RWPE1 (cell line): ENCODE measurements around the gene SAAL1.
A peak's percentile ranks its signal among the peaks of the same experiment; 100 is the strongest.
"Not testable (repeated sequence)": the region's sequence is repeated elsewhere in the genome, so short reads cannot be mapped to it uniquely, and the experiment has no call there.

Source experiments
- CTCF ChIA-PET: fragments of 350-600 bp; sonication (Branson Sonifier 250); formaldehyde crosslinking; extraction: SDS; loops from one replicate; lab custom pipeline; 2021; lab: Yijun Ruan, JAX
- POLR2A ChIA-PET: fragments of 400-600 bp; formaldehyde crosslinking; extraction: SDS; loops from one replicate; lab custom pipeline; 2020; ENCODE audit warnings: antibody characterized with exemption; ENCODE audit not compliant: low non-redundant PET; lab: Yijun Ruan, JAX
- DNase-seq: peaks from one replicate; pipeline ENCODE4 v3.0.0; 2012; ENCODE audit warnings: low spot score
- H3K27ac ChIP-seq: fragments of 450-650 bp; 2 replicates; pipeline ENCODE4 v1.5.1; 2017
- CTCF ChIP-seq: fragments of 450-650 bp; conservative IDR thresholded peaks from 2 replicates; pipeline ENCODE4 v1.5.1; 2017; ENCODE audit warnings: low read depth, mild to moderate bottlenecking

The SAAL1 gene

DNA sequence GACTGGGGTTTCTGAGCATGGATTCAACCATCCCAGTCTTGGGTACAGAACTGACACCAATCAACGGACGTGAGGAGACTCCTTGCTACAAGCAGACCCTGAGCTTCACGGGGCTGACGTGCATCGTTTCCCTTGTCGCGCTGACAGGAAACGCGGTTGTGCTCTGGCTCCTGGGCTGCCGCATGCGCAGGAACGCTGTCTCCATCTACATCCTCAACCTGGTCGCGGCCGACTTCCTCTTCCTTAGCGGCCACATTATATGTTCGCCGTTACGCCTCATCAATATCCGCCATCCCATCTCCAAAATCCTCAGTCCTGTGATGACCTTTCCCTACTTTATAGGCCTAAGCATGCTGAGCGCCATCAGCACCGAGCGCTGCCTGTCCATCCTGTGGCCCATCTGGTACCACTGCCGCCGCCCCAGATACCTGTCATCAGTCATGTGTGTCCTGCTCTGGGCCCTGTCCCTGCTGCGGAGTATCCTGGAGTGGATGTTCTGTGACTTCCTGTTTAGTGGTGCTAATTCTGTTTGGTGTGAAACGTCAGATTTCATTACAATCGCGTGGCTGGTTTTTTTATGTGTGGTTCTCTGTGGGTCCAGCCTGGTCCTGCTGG is 31.4 kb upstream of the SAAL1 start:
- DNase-seq = no peak
- TF ChIP-seq CTCF = no peak
- no peak overlapping the region for H3K27ac ChIP-seq
- POLR2A ChIA-PET = no interaction called here
- CTCF ChIA-PET = no interaction called here

GRCh38 chr11:18135308-18135707 is 29.4 kb upstream of the SAAL1 start:
- no peak for TF ChIP-seq CTCF
- no peak for DNase-seq
- POLR2A ChIA-PET = no interaction called here
- no peak overlapping the region for H3K27ac ChIP-seq
- CTCF ChIA-PET = no interaction called here

- ChIA-PET CTCF (interaction anchor here (0.6 kb wide), 1 partner anchor 414 kb away, joined by 3 read pairs; no protein-coding TSS in a partner anchor), POLR2A (no interaction called here)
- DNase-seq = no peak
- TF ChIP-seq CTCF = no peak
- H3K27ac ChIP-seq = no peak within 1 kb of the TSS
These were observed 26.5 kb upstream of the SAAL1 start, which contains the start of gene MRGPRX3 for GRCh38 chr11:18132341-18132740. Gene MRGPRX3, plus strand, starts transcription at chr11:18132571. Its CDS starts 4,632 bp downstream, at chr11:18137203.

DNA sequence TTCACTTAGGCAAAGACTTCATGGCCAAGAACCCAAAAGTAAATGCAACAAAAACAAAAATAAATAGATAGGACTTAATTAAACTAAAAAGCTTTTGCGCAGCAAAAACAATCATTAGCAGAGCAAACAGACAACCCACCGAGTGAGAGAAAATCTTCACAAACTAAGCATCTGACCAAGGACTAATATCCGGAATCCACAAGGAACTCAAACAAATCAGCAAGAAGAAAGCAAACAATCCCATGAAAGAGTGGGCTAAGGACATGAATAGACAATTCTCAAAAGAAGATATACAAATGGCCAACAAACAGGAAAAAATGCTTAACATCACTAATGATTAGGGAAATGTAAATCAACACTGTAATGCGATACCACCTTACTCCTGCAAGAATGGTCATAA is 25.2 kb upstream of the SAAL1 start:
- POLR2A ChIA-PET, DNase-seq, CTCF ChIA-PET, H3K27ac ChIP-seq: not testable (repeated sequence)

DNA sequence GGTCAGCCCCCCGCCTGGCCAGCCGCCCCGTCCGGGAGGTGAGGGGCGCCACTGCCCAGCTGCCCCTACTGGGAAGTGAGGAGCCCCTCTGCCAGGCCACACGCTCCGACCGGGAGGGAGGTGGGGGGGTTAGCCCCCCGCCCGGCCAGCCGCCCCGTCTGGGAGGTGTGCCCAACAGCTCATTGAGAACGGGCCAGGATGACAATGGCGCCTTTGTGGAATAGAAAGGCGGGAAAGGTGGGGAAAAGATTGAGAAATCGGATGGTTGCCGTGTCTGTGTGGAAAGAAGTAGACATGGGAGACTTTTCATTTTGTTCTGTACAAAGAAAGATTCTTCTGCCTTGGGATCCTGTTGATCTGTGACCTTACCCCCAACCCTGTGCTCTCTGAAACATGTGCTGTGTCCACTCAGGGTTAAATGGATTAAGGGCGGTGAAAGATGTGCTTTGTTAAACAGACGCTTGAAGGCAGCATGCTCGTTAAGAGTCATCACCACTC is 15.5 kb upstream of the SAAL1 start:
- POLR2A ChIA-PET = not testable (repeated sequence)

DNA sequence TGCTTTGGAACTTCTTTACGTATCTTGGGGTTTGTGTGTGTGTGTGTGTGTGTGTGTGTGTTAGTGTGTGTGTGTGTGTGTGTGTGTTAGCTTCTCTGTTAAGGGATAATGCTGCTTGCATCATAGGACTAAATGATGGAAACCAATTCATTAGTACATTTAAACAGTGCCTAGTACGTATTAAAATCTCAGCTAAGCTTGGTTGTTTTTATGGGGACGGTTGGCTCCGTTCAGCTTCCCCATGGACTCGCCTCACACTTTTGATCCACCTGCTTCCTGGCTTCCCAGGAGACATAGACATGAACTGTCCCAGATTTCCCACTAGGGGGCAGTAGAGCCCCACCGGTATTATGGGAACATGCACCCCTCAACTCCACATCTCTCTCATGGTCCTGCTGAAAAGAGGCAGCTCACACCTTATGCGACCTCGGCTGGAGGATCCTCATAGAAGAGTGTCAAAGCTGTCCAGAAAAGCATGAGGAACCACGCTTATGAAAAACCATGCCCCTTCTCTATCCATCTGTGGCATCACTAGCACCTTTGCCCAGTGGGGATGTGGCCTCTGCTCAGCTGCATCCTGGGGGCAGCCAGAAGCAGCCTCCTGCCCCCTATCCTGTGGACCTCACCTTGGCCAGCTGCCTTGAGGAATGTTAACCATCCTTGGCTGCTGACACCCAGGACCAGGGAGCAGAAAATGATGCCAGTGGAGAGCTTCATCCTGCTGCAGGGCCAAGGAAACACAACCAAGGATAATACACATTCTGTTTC is 9.7 kb upstream of the SAAL1 start:
- POLR2A ChIA-PET = no interaction called here

More for the DNA sequence above, 15.5 kb upstream of the SAAL1 start:
- DNase-seq, CTCF ChIA-PET, H3K27ac ChIP-seq: not testable (repeated sequence)

GRCh38 chr11:18111005-18111404 is 5.1 kb upstream of the SAAL1 start:
- H3K27ac ChIP-seq = no peak overlapping the region
- ChIA-PET CTCF (no interaction called here), POLR2A (no interaction called here)
- TF ChIP-seq CTCF = no peak
- no peak for DNase-seq

More for the DNA sequence above, 9.7 kb upstream of the SAAL1 start:
- CTCF ChIA-PET = interaction anchor here (0.5 to 2.4 kb wide), 33 partner anchors 8 to 943 kb away, joined by 3 to 22 read pairs (median 3); partner anchors contain the start of genes MRGPRX4 and SAAL1
- no peak overlapping the region for H3K27ac ChIP-seq
- peak; percentile 85 for TF ChIP-seq CTCF
- peak; percentile 79 for DNase-seq
